ENCODE results near the gene RPL36AL.

RPL36AL gene

GRCh38 chr14:49615776-49616175, 4.7 kb downstream of the RPL36AL start:
- no peak for DNase-seq (ENCODE audit: low read depth)
- no peak for TF ChIP-seq CTCF (conservative IDR thresholded peaks at IDR 0.05; ENCODE audit: low read depth, low read length)
- no peak overlapping the region for H3K4me3 ChIP-seq (ENCODE audit: low read depth, low read length)

GRCh38 chr14:49614196-49614595, 6.2 kb downstream of the RPL36AL start:
- no peak overlapping the region for H3K4me3 ChIP-seq (ENCODE audit: low read depth, low read length)
- DNase-seq (ENCODE audit: low read depth), result no peak
- TF ChIP-seq CTCF (conservative IDR thresholded peaks at IDR 0.05; ENCODE audit: low read depth, low read length), result no peak

DNA sequence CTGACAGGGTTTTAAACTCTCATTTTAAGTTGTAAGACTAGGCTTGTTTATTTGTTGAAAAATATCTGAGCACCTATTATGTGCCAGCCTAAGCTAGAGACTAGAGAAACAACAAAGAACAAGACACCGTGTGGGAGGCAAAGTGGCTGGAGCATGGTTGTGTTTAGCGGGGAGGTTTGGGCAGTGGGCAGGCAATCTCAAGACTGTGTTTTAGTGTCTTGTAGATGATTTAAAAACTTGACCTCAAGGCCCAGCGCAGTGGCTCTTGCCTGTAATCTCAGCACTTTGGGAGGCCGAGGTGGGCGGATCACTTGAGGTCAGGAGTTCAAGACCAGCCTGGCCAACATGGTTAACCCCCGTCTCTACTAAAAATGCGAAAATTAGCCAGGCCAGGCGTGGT, 7.8 kb downstream of the RPL36AL start:
- no peak for DNase-seq (ENCODE audit: low read depth)
- no peak for TF ChIP-seq CTCF (conservative IDR thresholded peaks at IDR 0.05; ENCODE audit: low read depth, low read length)
- H3K4me3 ChIP-seq (ENCODE audit: low read depth, low read length), result no peak overlapping the region

GRCh38 chr14:49612251-49612650, 8.2 kb downstream of the RPL36AL start:
- no peak for DNase-seq (ENCODE audit: low read depth)
- no peak overlapping the region for H3K4me3 ChIP-seq (ENCODE audit: low read depth, low read length)
- no peak for TF ChIP-seq CTCF (conservative IDR thresholded peaks at IDR 0.05; ENCODE audit: low read depth, low read length)

- H3K4me3 ChIP-seq (ENCODE audit: low read depth, low read length), result no peak overlapping the region
- TF ChIP-seq CTCF (conservative IDR thresholded peaks at IDR 0.05; ENCODE audit: low read depth, low read length), result no peak
- DNase-seq (ENCODE audit: low read depth), result no peak
Observed at GRCh38 chr14:49607583-49607982, 12.8 kb downstream of the RPL36AL start.

- peak within 1 kb of the TSS; percentile 98 for H3K4me3 ChIP-seq (ENCODE audit: low read depth, low read length)
- TF ChIP-seq CTCF (conservative IDR thresholded peaks at IDR 0.05; ENCODE audit: low read depth, low read length), result peak; percentile 1
- DNase-seq (ENCODE audit: low read depth), result peak; percentile 88
Observed at GRCh38 chr14:49598485-49599300, 21.7 kb downstream of the RPL36AL start, which contains the start of gene LRR1. LRR1 (plus strand) TSS chr14:49598940; CDS start chr14:49599021, 81 bp downstream.

- DNase-seq (ENCODE audit: low read depth), result no peak
- H3K4me3 ChIP-seq (ENCODE audit: low read depth, low read length), result peak overlapping the region; percentile 98
- TF ChIP-seq CTCF (conservative IDR thresholded peaks at IDR 0.05; ENCODE audit: low read depth, low read length), result no peak
Observed at GRCh38 chr14:49598189-49598484, 22.3 kb downstream of the RPL36AL start.
